Astrocyte (in vitro differentiated cells and primary cell): ENCODE data around the gene OPCML.

Experiments used
- EZH2 ChIP-seq: IDR thresholded peaks from 2 replicates; pipeline ENCODE4 v1.6.1; 2012; ENCODE audit warnings: mild to moderate bottlenecking, low read length, inconsistent platforms; ENCODE audit not compliant: insufficient read depth
- TF ChIP-seq, protein P1 (sequence below): IDR thresholded peaks from 2 replicates; pipeline ENCODE4 v1.5.1; 2011; ENCODE audit warnings: low read depth, mild to moderate bottlenecking, inconsistent platforms, low read length, moderate library complexity; ENCODE audit not compliant: insufficient read depth

DNA sequence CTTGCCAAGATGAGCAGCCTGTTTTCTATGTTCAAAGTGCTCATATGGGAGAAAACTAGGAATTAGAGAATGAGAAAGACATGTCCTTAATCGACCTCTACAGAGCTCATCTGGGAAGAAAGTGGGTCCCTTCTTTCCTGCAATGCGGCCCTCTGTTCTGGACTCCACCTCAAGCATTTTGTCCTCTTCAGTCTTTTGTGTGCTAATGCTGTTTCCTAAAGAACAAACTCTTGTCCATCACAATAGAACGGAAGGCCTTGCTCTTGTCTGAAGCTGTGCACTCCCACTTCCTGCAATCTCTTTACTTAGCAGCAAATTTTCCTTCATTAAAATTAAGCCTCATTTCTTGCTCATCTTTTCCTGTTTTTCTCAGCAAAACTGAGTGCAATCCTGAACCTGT lies 206.6 kb downstream of the OPCML start:
- TF ChIP-seq, protein P1, sequence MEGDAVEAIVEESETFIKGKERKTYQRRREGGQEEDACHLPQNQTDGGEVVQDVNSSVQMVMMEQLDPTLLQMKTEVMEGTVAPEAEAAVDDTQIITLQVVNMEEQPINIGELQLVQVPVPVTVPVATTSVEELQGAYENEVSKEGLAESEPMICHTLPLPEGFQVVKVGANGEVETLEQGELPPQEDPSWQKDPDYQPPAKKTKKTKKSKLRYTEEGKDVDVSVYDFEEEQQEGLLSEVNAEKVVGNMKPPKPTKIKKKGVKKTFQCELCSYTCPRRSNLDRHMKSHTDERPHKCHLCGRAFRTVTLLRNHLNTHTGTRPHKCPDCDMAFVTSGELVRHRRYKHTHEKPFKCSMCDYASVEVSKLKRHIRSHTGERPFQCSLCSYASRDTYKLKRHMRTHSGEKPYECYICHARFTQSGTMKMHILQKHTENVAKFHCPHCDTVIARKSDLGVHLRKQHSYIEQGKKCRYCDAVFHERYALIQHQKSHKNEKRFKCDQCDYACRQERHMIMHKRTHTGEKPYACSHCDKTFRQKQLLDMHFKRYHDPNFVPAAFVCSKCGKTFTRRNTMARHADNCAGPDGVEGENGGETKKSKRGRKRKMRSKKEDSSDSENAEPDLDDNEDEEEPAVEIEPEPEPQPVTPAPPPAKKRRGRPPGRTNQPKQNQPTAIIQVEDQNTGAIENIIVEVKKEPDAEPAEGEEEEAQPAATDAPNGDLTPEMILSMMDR: no peak
- TF ChIP-seq EZH2: no peak
